Measurements from ENCODE around the gene GUK1.

DNA sequence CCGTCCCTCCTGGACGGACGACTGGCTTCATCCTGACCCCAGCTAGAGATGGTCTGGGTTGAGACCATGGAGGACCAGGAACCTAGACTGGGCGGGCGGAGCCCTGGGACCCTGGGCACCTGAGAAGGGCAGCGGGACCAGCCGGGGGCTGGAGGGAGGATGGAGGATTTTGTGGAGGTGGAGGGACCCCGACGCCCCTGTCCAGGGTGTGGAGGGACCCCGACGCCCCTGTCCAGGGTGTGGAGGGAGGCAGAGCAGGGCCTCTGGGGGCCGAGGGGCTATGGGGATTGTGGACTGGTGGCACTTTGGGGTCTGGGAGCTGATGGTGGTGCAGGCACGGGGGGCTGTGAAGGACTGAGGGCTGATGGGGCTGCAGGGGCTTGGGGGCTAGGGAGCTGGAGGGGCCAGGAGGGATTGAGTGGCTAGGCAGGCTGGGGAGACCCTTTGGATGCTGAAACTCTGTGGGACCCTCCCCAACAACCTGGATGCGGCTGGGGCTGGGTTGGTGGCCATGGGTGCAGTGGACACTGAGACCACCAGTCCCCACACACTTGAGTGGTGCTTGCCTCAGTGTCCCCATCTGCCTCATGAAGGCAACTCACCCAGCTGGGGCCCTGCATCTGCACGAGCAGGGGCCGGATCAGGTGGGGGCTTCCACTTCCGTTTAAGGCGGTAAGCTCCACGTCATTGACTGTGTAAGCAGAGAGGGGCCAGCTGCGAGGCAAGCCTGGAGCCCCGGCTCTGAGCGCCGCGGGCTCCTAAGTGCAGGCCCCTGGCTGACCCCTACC, 17.1 kb downstream of the GUK1 start:
- TF ChIP-seq, protein P1, sequence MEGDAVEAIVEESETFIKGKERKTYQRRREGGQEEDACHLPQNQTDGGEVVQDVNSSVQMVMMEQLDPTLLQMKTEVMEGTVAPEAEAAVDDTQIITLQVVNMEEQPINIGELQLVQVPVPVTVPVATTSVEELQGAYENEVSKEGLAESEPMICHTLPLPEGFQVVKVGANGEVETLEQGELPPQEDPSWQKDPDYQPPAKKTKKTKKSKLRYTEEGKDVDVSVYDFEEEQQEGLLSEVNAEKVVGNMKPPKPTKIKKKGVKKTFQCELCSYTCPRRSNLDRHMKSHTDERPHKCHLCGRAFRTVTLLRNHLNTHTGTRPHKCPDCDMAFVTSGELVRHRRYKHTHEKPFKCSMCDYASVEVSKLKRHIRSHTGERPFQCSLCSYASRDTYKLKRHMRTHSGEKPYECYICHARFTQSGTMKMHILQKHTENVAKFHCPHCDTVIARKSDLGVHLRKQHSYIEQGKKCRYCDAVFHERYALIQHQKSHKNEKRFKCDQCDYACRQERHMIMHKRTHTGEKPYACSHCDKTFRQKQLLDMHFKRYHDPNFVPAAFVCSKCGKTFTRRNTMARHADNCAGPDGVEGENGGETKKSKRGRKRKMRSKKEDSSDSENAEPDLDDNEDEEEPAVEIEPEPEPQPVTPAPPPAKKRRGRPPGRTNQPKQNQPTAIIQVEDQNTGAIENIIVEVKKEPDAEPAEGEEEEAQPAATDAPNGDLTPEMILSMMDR (IDR thresholded peaks at IDR 0.05) = no peak
- no peak for TF ChIP-seq EZH2phosphoT487 (IDR thresholded peaks at IDR 0.05)
- TF ChIP-seq EZH2 (IDR thresholded peaks at IDR 0.05) = no peak
